Measurements from ENCODE around the gene LAMTOR5. TPM values are rescaled to one million over a fixed set of nuclear protein-coding genes. Genes with fewer than 3 reads are reported as not detected.

LAMTOR5 gene
- total RNA-seq, 1 experiment from 2014 or later, result 144 TPM

GRCh38 chr1:110384581-110385321 is 22.7 kb downstream of the LAMTOR5 start:
- BruUV-seq (replicated peaks), result no TSS peak
- ChIA-PET CTCF (no interaction called here), POLR2A (ENCODE audit: low non-redundant PET) (no interaction called here)
- H3K4me1 ChIP-seq (ENCODE audit: insufficient read depth, low read length, poor library complexity, severe bottlenecking), result peaks cover 9% of the 10 kb centered on the region
- H3K36me3 ChIP-seq (ENCODE audit: insufficient read depth, low read length, poor library complexity, severe bottlenecking), result no peaks in the 10 kb centered on the region
- no peak overlapping the region for H3K27ac ChIP-seq (ENCODE audit: low read depth, low read length, poor library complexity, severe bottlenecking)
- DNase-seq (ENCODE audit: low spot score), result no peak
- no peaks in the 10 kb centered on the region for H3K9me3 ChIP-seq (ENCODE audit: low read depth, low read length, poor library complexity, severe bottlenecking)
- no peak overlapping the region for H3K4me3 ChIP-seq (ENCODE audit: low read depth, low read length, poor library complexity, severe bottlenecking)
- no peak for TF ChIP-seq CTCF (conservative IDR thresholded peaks at IDR 0.05; ENCODE audit: low read depth, low read length)
- TF ChIP-seq EZH2 (IDR thresholded peaks at IDR 0.05; ENCODE audit: borderline replicate concordance, low read depth, low read length, poor library complexity, severe bottlenecking), result no peak
- intact Hi-C loops (cut with micrococcal nuclease; ENCODE audit: unreplicated experiment), result no loop called here
- H3K27me3 ChIP-seq (replicated peaks; ENCODE audit: insufficient read depth, low read depth, low read length, poor library complexity), result no peaks in the 10 kb centered on the region

GRCh38 chr1:110383251-110383990 is 24.1 kb downstream of the LAMTOR5 start:
- no TSS peak for BruUV-seq (replicated peaks)
- Histone ChIP-seq H3K27ac (ENCODE audit: low read depth, low read length, poor library complexity, severe bottlenecking) (no peak overlapping the region), H3K4me1 (ENCODE audit: insufficient read depth, low read length, poor library complexity, severe bottlenecking) (peaks cover 9% of the 10 kb centered on the region), H3K36me3 (ENCODE audit: insufficient read depth, low read length, poor library complexity, severe bottlenecking) (no peaks in the 10 kb centered on the region), H3K9me3 (ENCODE audit: low read depth, low read length, poor library complexity, severe bottlenecking) (no peaks in the 10 kb centered on the region), H3K27me3 (replicated peaks; ENCODE audit: insufficient read depth, low read depth, low read length, poor library complexity) (no peaks in the 10 kb centered on the region), H3K4me3 (ENCODE audit: low read depth, low read length, poor library complexity, severe bottlenecking) (no peak overlapping the region)
- TF ChIP-seq CTCF (conservative IDR thresholded peaks at IDR 0.05; ENCODE audit: low read depth, low read length) (no peak), EZH2 (IDR thresholded peaks at IDR 0.05; ENCODE audit: borderline replicate concordance, low read depth, low read length, poor library complexity, severe bottlenecking) (no peak)
- DNase-seq (ENCODE audit: low spot score), result peak; percentile 39
- ChIA-PET CTCF (interaction anchor here (0.6 to 0.7 kb wide), 3 partner anchors 27 to 176 kb away, joined by 6 to 14 read pairs (median 8); no protein-coding TSS in a partner anchor), POLR2A (ENCODE audit: low non-redundant PET) (no interaction called here)
- intact Hi-C loops (cut with micrococcal nuclease; ENCODE audit: unreplicated experiment), result no loop called here

GRCh38 chr1:110380672-110381283 is 26.7 kb downstream of the LAMTOR5 start:
- H3K9me3 ChIP-seq (ENCODE audit: low read depth, low read length, poor library complexity, severe bottlenecking), result no peaks in the 10 kb centered on the region
- H3K4me3 ChIP-seq (ENCODE audit: low read depth, low read length, poor library complexity, severe bottlenecking), result no peak overlapping the region
- no peak overlapping the region for H3K27ac ChIP-seq (ENCODE audit: low read depth, low read length, poor library complexity, severe bottlenecking)
- no peak for TF ChIP-seq CTCF (conservative IDR thresholded peaks at IDR 0.05; ENCODE audit: low read depth, low read length)
- TF ChIP-seq EZH2 (IDR thresholded peaks at IDR 0.05; ENCODE audit: borderline replicate concordance, low read depth, low read length, poor library complexity, severe bottlenecking), result no peak
- intact Hi-C loops (cut with micrococcal nuclease; ENCODE audit: unreplicated experiment), result no loop called here
- BruUV-seq (replicated peaks), result no TSS peak
- POLR2A ChIA-PET (ENCODE audit: low non-redundant PET), result interaction anchor here (0.7 kb wide), 1 partner anchor 473 kb away, joined by 3 read pairs; no protein-coding TSS in a partner anchor
- peak; percentile 29 for DNase-seq (ENCODE audit: low spot score)
- CTCF ChIA-PET, result no interaction called here
- H3K4me1 ChIP-seq (ENCODE audit: insufficient read depth, low read length, poor library complexity, severe bottlenecking), result peaks cover 9% of the 10 kb centered on the region
- H3K36me3 ChIP-seq (ENCODE audit: insufficient read depth, low read length, poor library complexity, severe bottlenecking), result peaks cover 9% of the 10 kb centered on the region
- no peaks in the 10 kb centered on the region for H3K27me3 ChIP-seq (replicated peaks; ENCODE audit: insufficient read depth, low read depth, low read length, poor library complexity)

Measured in A673 (cell line).